Nephron (organoid): ENCODE results near the gene RSL1D1.

Experiments
- H3K27ac Mint-ChIP-seq, 3 experiments: 2 replicates each; pipeline ENCODE4 v1.8.0; 2020; ENCODE audit warnings: mixed read lengths in 3 of 3, mild to moderate bottlenecking in 2 of 3, moderate library complexity in 1 of 3
- H3K27me3 Mint-ChIP-seq: 2 replicates; pipeline ENCODE4 v1.8.0; 2021; ENCODE audit warnings: low read depth, mild to moderate bottlenecking, moderate library complexity, mixed read lengths
- H3K36me3 Mint-ChIP-seq: 2 replicates; pipeline ENCODE4 v1.8.0; 2020; ENCODE audit warnings: low read depth, mixed read lengths
- H3K4me1 Mint-ChIP-seq: 2 replicates; pipeline ENCODE4 v1.8.0; 2020; ENCODE audit warnings: mixed read lengths
- H3K4me3 Mint-ChIP-seq, 3 experiments: 2 replicates each; pipeline ENCODE4 v1.8.0; 2020; ENCODE audit warnings: mild to moderate bottlenecking in 3 of 3, mixed read lengths in 3 of 3, moderate library complexity in 2 of 3
- H3K9me3 Mint-ChIP-seq: 2 replicates; pipeline ENCODE4 v1.8.0; 2020; ENCODE audit warnings: mixed read lengths
- TF ChIP-seq, protein P1 (sequence below), 3 experiments: fragments of 200-600 bp; sonication (generic); IDR thresholded peaks; one replicate each; pipeline ENCODE4 v1.5.0; 2021; ENCODE audit warnings: antibody characterized with exemption in 3 of 3; ENCODE audit not compliant: unreplicated experiment in 3 of 3

The RSL1D1 gene

GRCh38 chr16:11851294-11852091 lies at the start of gene RSL1D1:
TSS of gene RSL1D1 (minus strand) at chr16:11851542. CDS start at chr16:11851512, 30 bp downstream.
- TF ChIP-seq, protein P1, sequence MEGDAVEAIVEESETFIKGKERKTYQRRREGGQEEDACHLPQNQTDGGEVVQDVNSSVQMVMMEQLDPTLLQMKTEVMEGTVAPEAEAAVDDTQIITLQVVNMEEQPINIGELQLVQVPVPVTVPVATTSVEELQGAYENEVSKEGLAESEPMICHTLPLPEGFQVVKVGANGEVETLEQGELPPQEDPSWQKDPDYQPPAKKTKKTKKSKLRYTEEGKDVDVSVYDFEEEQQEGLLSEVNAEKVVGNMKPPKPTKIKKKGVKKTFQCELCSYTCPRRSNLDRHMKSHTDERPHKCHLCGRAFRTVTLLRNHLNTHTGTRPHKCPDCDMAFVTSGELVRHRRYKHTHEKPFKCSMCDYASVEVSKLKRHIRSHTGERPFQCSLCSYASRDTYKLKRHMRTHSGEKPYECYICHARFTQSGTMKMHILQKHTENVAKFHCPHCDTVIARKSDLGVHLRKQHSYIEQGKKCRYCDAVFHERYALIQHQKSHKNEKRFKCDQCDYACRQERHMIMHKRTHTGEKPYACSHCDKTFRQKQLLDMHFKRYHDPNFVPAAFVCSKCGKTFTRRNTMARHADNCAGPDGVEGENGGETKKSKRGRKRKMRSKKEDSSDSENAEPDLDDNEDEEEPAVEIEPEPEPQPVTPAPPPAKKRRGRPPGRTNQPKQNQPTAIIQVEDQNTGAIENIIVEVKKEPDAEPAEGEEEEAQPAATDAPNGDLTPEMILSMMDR (IDR thresholded peaks at IDR 0.05; ENCODE audit: unreplicated experiment in 3 of 3) = no peak
- H3K4me1 Mint-ChIP-seq = peaks cover 19% of the 10 kb centered on the region
- H3K27me3 Mint-ChIP-seq = no peaks in the 10 kb centered on the region
- peak within 1 kb of the TSS; percentile 90 to 98 (median 93) for H3K27ac Mint-ChIP-seq
- no peaks in the 10 kb centered on the region for H3K9me3 Mint-ChIP-seq
- H3K36me3 Mint-ChIP-seq = peaks cover 35% of the 10 kb centered on the region
- H3K4me3 Mint-ChIP-seq = peak within 1 kb of the TSS; percentile 99 to 100 (median 100)

- H3K27me3 Mint-ChIP-seq = no peaks in the 10 kb centered on the region
- H3K9me3 Mint-ChIP-seq = no peaks in the 10 kb centered on the region
- no peak overlapping the region for H3K27ac Mint-ChIP-seq
- peaks cover 18% of the 10 kb centered on the region for H3K36me3 Mint-ChIP-seq
- H3K4me3 Mint-ChIP-seq = no peak overlapping the region
- no peaks in the 10 kb centered on the region for H3K4me1 Mint-ChIP-seq
- TF ChIP-seq, protein P1 (IDR thresholded peaks at IDR 0.05; ENCODE audit: unreplicated experiment in 3 of 3) = no peak
These were observed 49.7 kb upstream of the RSL1D1 start for GRCh38 chr16:11901091-11901490.

- H3K36me3 Mint-ChIP-seq = peaks cover 35% of the 10 kb centered on the region
- no peaks in the 10 kb centered on the region for H3K9me3 Mint-ChIP-seq
These were observed 45.3 kb upstream of the RSL1D1 start for GRCh38 chr16:11896486-11897176.

DNA sequence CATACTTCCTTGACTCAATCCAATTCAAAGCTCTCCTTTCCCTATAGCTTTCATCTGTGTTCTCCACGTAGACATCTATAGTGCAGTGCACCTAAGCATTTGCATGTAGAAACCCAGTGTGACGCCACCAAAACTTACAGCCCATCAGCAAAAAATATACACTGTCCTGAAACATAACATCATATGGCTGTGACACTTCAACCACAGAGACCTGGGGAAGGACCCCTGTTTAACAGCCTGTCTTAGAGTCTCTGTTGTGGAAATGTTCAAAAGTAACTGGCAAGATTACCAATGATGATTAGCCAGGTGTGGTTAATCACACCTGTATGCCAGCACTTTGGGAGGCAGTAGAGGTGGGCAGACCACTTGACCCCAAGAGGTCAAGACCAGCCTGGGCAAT lies 42.2 kb upstream of the RSL1D1 start:
- Mint-ChIP-seq H3K36me3 (peaks cover 48% of the 10 kb centered on the region), H3K27me3 (no peaks in the 10 kb centered on the region), H3K4me3 (no peak overlapping the region), H3K27ac (no peak overlapping the region), H3K9me3 (no peaks in the 10 kb centered on the region), H3K4me1 (no peaks in the 10 kb centered on the region)
- TF ChIP-seq, protein P1 (IDR thresholded peaks at IDR 0.05; ENCODE audit: unreplicated experiment in 3 of 3) = no peak

More at GRCh38 chr16:11896486-11897176, 45.3 kb upstream of the RSL1D1 start:
- TF ChIP-seq, protein P1 (IDR thresholded peaks at IDR 0.05; ENCODE audit: unreplicated experiment in 3 of 3) = no peak
- Mint-ChIP-seq H3K4me1 (no peaks in the 10 kb centered on the region), H3K4me3 (no peak overlapping the region), H3K27me3 (no peaks in the 10 kb centered on the region), H3K27ac (no peak overlapping the region)

DNA sequence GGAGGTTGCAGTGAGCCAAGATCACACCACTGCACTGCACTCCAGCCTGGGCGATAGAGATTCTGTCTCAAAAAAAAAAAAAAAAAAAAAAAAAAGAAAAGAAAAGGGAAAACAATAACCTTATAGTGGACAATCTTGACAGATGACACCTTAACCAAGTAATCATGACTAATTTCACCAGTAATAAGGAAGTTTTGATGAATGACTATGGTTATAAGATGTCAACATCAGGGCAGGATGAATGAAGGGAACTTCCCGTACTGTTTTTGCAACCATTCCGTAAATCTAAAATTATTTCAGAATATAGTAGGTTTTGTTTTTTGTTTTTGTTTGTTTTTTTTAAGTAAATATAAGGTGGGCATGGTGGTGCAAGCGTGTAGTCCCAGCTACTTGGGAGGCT lies 41.4 kb upstream of the RSL1D1 start:
- H3K4me3 Mint-ChIP-seq = no peak overlapping the region
- H3K27ac Mint-ChIP-seq = no peak overlapping the region
- TF ChIP-seq, protein P1 (IDR thresholded peaks at IDR 0.05; ENCODE audit: unreplicated experiment in 3 of 3) = no peak
- no peaks in the 10 kb centered on the region for H3K4me1 Mint-ChIP-seq
- H3K9me3 Mint-ChIP-seq = no peaks in the 10 kb centered on the region
- no peaks in the 10 kb centered on the region for H3K27me3 Mint-ChIP-seq
- H3K36me3 Mint-ChIP-seq = peaks cover 51% of the 10 kb centered on the region
